Tibial nerve (tissue), 4 donors: ENCODE data around the gene BPIFB1. TPM values are rescaled to one million over a fixed set of nuclear protein-coding genes. Genes with fewer than 3 reads are reported as not detected.

Source experiments
- DNase-seq, 2 donors: peaks; one replicate each; pipeline ENCODE4 v3.0.0-alpha.2; 2019; ENCODE audit warnings: low spot score in 2 of 2
- H3K27ac ChIP-seq, 4 donors: fragments of 200-600 bp; sonication (generic) in 3 of 4; one replicate each; pipeline ENCODE4 v1.5.1; 2017 to 2019; ENCODE audit warnings: mild to moderate bottlenecking in 1 of 4
- H3K27me3 ChIP-seq, 2 donors: fragments of 200-600 bp; sonication (generic) in 1 of 2; one replicate each; pipeline versions ENCODE4 v1.5.1 to v1.6.0; 2017 to 2019
- H3K36me3 ChIP-seq, 3 donors: fragments of 200-600 bp; sonication (generic); one replicate each; pipeline ENCODE4 v1.5.1; 2018 to 2019
- H3K4me1 ChIP-seq, 4 donors: fragments of 200-600 bp; sonication (generic) in 3 of 4; one replicate each; pipeline ENCODE4 v1.5.1; 2017 to 2019
- H3K4me3 ChIP-seq, 4 donors: fragments of 200-600 bp; sonication (generic) in 3 of 4; one replicate each; pipeline ENCODE4 v1.5.1; 2017 to 2019; ENCODE audit warnings: mild to moderate bottlenecking in 1 of 4, moderate library complexity in 1 of 4
- H3K9me3 ChIP-seq, 4 donors: fragments of 200-600 bp; sonication (generic) in 3 of 4; one replicate each; pipeline ENCODE4 v1.5.1; 2017 to 2019
- EP300 ChIP-seq, 2 donors: sonication (generic); formaldehyde crosslinking; IDR thresholded peaks; one replicate each; pipeline ENCODE4 v1.6.1; 2017; ENCODE audit warnings: antibody characterized with exemption in 2 of 2, mild to moderate bottlenecking in 1 of 2
- POLR2A ChIP-seq, 2 donors: fragments of 450-650 bp; IDR thresholded peaks; one replicate each; pipeline ENCODE4 v1.6.1; 2017; ENCODE audit warnings: antibody characterized with exemption in 2 of 2, mild to moderate bottlenecking in 2 of 2, moderate library complexity in 2 of 2
- WGBS, 2 donors: methylation state at CpG; one replicate each; pipeline ENCODE4 v1.1.5; 2018; 5-methylcytosine and 5-hydroxymethylcytosine counted together
- total RNA-seq, 4 donors: library from RNA; depleted of rRNA; stranded (reverse); fragments of >200 nt; gene quantifications; one replicate each; pipeline ENCODE4 v1.1.0, GENCODE V29; 2016
- TF ChIP-seq, protein P1 (sequence below), 5 experiments: fragments of 200-600 bp in 3 of 5; fragments of 450-650 bp in 2 of 5; sonication (generic) in 3 of 5; IDR thresholded peaks; one replicate each; pipeline ENCODE4 v1.5.1; 2016 to 2019; ENCODE audit warnings: antibody characterized with exemption in 5 of 5, mild to moderate bottlenecking in 3 of 5, moderate library complexity in 2 of 5

BPIFB1 gene
- total RNA-seq, 4 donors from 2014 or later, result not detected

DNA sequence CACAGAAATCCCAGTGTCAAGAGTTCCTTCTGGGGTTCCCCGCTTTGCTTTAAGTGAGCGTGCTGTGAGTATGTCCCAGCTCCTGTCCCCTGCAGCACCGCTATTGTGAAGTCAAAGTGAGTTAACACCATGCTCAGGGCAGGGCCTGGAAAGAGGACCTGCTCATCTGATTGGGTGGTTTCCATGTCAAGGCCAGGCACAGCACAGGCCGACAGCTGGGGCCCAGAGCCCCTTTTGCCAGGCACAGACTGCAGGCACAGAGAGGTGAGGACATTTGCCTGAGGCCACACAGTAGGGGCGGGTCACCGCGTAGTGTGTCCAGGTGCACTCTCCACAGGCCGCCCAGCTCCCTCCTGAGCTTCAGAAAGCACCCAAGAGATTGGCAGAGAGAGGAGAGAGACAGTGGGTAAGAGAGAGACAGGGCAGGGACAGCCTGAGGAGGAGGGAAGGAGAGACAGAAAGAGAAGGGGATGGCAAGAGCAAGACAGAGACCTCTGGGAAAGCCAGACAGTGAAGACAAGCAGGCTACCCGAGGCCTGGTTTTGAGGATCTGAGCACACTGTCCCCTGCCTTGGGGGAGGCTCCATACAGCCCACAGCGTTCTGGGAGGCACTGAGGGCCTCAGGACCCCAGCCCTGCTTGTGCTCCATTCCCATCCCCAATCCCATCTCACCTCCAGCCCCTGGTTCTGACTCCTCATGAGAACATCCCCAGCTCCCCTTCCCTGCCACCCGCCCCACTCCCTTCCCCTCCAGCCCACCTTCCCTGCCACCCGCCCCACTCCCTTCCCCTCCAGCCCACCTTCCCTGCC, 6.5 kb upstream of the BPIFB1 start:
- TF ChIP-seq EP300 (IDR thresholded peaks at IDR 0.05), result no peak
- peaks cover 0 to 9% (median 0%) of the 10 kb centered on the region in 4 donors for H3K4me1 ChIP-seq
- H3K9me3 ChIP-seq, result no peaks in the 10 kb centered on the region
- H3K27me3 ChIP-seq, result no peaks in the 10 kb centered on the region
- no peak overlapping the region for H3K4me3 ChIP-seq
- H3K27ac ChIP-seq, result no peak overlapping the region
- H3K36me3 ChIP-seq, result no peaks in the 10 kb centered on the region
- whole genome bisulfite sequencing, 2 donors, result 81 to 85% methylated on average over 12 of the region's 12 CpGs
- no peak for DNase-seq

- DNase-seq, result no peak
- Histone ChIP-seq H3K27ac (peak overlapping the region in 1 of 4 donors; percentile 33), H3K36me3 (no peaks in the 10 kb centered on the region), H3K9me3 (no peaks in the 10 kb centered on the region), H3K4me1 (peaks cover 0 to 15% (median 0%) of the 10 kb centered on the region in 4 donors), H3K27me3 (no peaks in the 10 kb centered on the region), H3K4me3 (no peak overlapping the region)
- WGBS, 2 donors, result 28 to 44% methylated on average over 12 to 13 of the region's 13 CpGs
- TF ChIP-seq POLR2A (IDR thresholded peaks at IDR 0.05) (no peak), EP300 (IDR thresholded peaks at IDR 0.05) (no peak)
- TF ChIP-seq, protein P1, sequence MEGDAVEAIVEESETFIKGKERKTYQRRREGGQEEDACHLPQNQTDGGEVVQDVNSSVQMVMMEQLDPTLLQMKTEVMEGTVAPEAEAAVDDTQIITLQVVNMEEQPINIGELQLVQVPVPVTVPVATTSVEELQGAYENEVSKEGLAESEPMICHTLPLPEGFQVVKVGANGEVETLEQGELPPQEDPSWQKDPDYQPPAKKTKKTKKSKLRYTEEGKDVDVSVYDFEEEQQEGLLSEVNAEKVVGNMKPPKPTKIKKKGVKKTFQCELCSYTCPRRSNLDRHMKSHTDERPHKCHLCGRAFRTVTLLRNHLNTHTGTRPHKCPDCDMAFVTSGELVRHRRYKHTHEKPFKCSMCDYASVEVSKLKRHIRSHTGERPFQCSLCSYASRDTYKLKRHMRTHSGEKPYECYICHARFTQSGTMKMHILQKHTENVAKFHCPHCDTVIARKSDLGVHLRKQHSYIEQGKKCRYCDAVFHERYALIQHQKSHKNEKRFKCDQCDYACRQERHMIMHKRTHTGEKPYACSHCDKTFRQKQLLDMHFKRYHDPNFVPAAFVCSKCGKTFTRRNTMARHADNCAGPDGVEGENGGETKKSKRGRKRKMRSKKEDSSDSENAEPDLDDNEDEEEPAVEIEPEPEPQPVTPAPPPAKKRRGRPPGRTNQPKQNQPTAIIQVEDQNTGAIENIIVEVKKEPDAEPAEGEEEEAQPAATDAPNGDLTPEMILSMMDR (IDR thresholded peaks at IDR 0.05), result no peak
These were observed 5.3 kb upstream of the BPIFB1 start for GRCh38 chr20:33277471-33278441.

GRCh38 chr20:33278700-33279099, 4.3 kb upstream of the BPIFB1 start:
- Histone ChIP-seq H3K4me1 (peaks cover 0 to 15% (median 0%) of the 10 kb centered on the region in 4 donors), H3K27ac (peak overlapping the region in 1 of 4 donors; percentile 33), H3K4me3 (no peak overlapping the region), H3K27me3 (no peaks in the 10 kb centered on the region), H3K36me3 (no peaks in the 10 kb centered on the region), H3K9me3 (no peaks in the 10 kb centered on the region)
- DNase-seq, result no peak
- TF ChIP-seq POLR2A (IDR thresholded peaks at IDR 0.05) (no peak), EP300 (IDR thresholded peaks at IDR 0.05) (no peak)
- TF ChIP-seq, protein P1 (IDR thresholded peaks at IDR 0.05), result no peak
- WGBS, 2 donors, result 67 to 69% methylated on average over 3 of the region's 3 CpGs

- TF ChIP-seq POLR2A (IDR thresholded peaks at IDR 0.05) (no peak), EP300 (IDR thresholded peaks at IDR 0.05) (no peak)
- TF ChIP-seq, protein P1 (IDR thresholded peaks at IDR 0.05), result no peak
- 77 to 85% methylated on average over 6 of the region's 6 CpGs for WGBS, 2 donors
These were observed 3.6 kb upstream of the BPIFB1 start for GRCh38 chr20:33279261-33279910.

GRCh38 chr20:33280000-33280680, 2.9 kb upstream of the BPIFB1 start:
- H3K27me3 ChIP-seq, result no peaks in the 10 kb centered on the region
- 80 to 85% methylated on average over 9 of the region's 9 CpGs for WGBS, 2 donors

More at GRCh38 chr20:33279261-33279910, 3.6 kb upstream of the BPIFB1 start:
- Histone ChIP-seq H3K27me3 (no peaks in the 10 kb centered on the region), H3K27ac (no peak overlapping the region), H3K4me3 (no peak overlapping the region), H3K9me3 (no peaks in the 10 kb centered on the region), H3K4me1 (peaks cover 0 to 15% (median 0%) of the 10 kb centered on the region in 4 donors), H3K36me3 (no peaks in the 10 kb centered on the region)
- no peak for DNase-seq

More at GRCh38 chr20:33280000-33280680, 2.9 kb upstream of the BPIFB1 start:
- Histone ChIP-seq H3K4me3 (no peak overlapping the region), H3K9me3 (no peaks in the 10 kb centered on the region), H3K4me1 (peaks cover 0 to 15% (median 0%) of the 10 kb centered on the region in 4 donors), H3K27ac (no peak overlapping the region), H3K36me3 (no peaks in the 10 kb centered on the region)
- no peak for DNase-seq
- TF ChIP-seq, protein P1 (IDR thresholded peaks at IDR 0.05), result no peak
- TF ChIP-seq EP300 (IDR thresholded peaks at IDR 0.05), result no peak
- TF ChIP-seq POLR2A (IDR thresholded peaks at IDR 0.05), result no peak
